ENCODE measurements around the gene NFIB.

DNA sequence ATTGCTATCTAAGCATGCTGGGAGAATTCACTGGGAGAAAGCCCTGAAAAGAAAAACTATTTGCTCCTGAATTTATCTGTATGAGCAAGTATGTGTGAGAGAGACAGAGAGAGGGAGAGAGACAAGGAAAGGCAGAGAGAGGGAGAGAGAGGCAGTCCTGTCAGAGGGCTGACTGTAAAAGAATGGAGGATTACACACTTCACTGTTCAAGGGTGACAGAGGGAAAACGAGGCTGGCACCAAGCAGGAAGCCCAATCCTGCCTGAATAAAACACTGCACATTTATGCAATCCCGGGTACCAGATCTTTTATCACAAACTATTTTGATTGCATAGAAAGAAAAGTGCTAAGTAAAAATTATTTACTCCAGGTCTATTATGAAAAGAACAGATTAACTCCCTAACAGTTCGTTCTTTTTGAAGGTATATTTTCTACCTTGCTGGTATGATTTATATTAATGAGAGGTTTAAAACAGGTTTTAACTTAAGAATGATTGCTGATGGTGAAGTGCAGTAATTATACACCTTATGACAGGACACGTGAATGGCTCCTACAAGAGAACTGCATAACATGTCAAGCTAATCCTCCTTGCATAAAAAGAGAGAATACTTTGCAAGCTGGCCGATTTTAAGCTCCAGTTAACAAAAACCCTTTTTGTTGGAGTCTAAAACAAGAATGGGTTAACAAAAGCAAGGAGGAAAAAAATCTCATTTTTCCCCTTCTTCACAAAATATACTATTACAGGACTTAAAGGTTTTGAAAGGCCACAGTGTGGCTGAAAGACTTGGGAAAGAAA, 82.5 kb downstream of the NFIB start:
- TF ChIP-seq, protein P1, sequence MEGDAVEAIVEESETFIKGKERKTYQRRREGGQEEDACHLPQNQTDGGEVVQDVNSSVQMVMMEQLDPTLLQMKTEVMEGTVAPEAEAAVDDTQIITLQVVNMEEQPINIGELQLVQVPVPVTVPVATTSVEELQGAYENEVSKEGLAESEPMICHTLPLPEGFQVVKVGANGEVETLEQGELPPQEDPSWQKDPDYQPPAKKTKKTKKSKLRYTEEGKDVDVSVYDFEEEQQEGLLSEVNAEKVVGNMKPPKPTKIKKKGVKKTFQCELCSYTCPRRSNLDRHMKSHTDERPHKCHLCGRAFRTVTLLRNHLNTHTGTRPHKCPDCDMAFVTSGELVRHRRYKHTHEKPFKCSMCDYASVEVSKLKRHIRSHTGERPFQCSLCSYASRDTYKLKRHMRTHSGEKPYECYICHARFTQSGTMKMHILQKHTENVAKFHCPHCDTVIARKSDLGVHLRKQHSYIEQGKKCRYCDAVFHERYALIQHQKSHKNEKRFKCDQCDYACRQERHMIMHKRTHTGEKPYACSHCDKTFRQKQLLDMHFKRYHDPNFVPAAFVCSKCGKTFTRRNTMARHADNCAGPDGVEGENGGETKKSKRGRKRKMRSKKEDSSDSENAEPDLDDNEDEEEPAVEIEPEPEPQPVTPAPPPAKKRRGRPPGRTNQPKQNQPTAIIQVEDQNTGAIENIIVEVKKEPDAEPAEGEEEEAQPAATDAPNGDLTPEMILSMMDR (conservative IDR thresholded peaks at IDR 0.05; ENCODE audit: low read length): no peak
- no peak for TF ChIP-seq EZH2phosphoT487 (IDR thresholded peaks at IDR 0.05; ENCODE audit: borderline replicate concordance, low read depth, low read length)
